Neural cell (in vitro differentiated cells): ENCODE measurements around the gene GAB1. TPM values are rescaled to one million over a fixed set of nuclear protein-coding genes. Genes with fewer than 3 reads are reported as not detected.

Experiments used
- H2AFZ ChIP-seq: fragments of 200-600, 300-800 bp; sonication (generic), shearing (Covaris generic); 2 replicates; pipeline ENCODE4 v1.6.0; 2014; ENCODE audit warnings: low read depth, mild to moderate bottlenecking, antibody characterized with exemption, low read length, moderate library complexity
- H3F3A ChIP-seq: fragments of 200-600 bp; shearing (Covaris generic); 2 replicates; pipeline ENCODE4 v1.6.1; 2016; ENCODE audit warnings: mild to moderate bottlenecking, moderate library complexity, mixed read lengths, antibody characterized with exemption, low read length; ENCODE audit not compliant: insufficient read depth, poor library complexity, severe bottlenecking
- H3K27ac ChIP-seq: fragments of 200-600, 300-800 bp; sonication (generic), shearing (Covaris generic); 2 replicates; pipeline ENCODE4 v1.5.1; 2014; ENCODE audit warnings: mild to moderate bottlenecking, low read length, moderate library complexity
- H3K27me3 ChIP-seq: fragments of 300-800, 200-600 bp; sonication (generic), shearing (Covaris generic); 2 replicates; pipeline ENCODE4 v1.6.0; 2014; ENCODE audit warnings: mild to moderate bottlenecking, low read depth, low read length, moderate library complexity; ENCODE audit not compliant: insufficient read depth
- H3K36me3 ChIP-seq: fragments of 300-800, 200-600 bp; sonication (generic), shearing (Covaris generic); 2 replicates; pipeline ENCODE4 v1.5.1; 2014; ENCODE audit warnings: mild to moderate bottlenecking, antibody characterized with exemption, low read length, moderate library complexity; ENCODE audit not compliant: insufficient read depth
- H3K4me2 ChIP-seq: fragments of 300-800, 200-600 bp; sonication (generic), shearing (Covaris generic); 2 replicates; pipeline ENCODE4 v1.6.0; 2014; ENCODE audit warnings: mild to moderate bottlenecking, low read length
- H3K4me3 ChIP-seq: fragments of 300-800, 200-600 bp; sonication (generic), shearing (Covaris generic); 2 replicates; pipeline ENCODE4 v1.5.1; 2014; ENCODE audit warnings: mild to moderate bottlenecking, low read length, moderate library complexity
- H3K79me2 ChIP-seq: fragments of 200-600 bp; shearing (Covaris generic); replicated peaks from 2 replicates; pipeline ENCODE4 v1.6.0; 2014; ENCODE audit warnings: mild to moderate bottlenecking, low read length, moderate library complexity; ENCODE audit not compliant: insufficient read depth
- H3K9ac ChIP-seq: fragments of 300-800, 200-600 bp; sonication (generic), shearing (Covaris generic); 2 replicates; pipeline ENCODE4 v1.6.1; 2016; ENCODE audit warnings: mild to moderate bottlenecking, low read length, mixed read lengths
- H3K9me2 ChIP-seq: fragments of 200-600 bp; shearing (Covaris generic); 2 replicates; pipeline ENCODE4 v1.6.1; 2016; ENCODE audit warnings: mild to moderate bottlenecking, low read length, mixed read lengths; ENCODE audit not compliant: insufficient read depth
- H3K9me3 ChIP-seq: fragments of 200-600, 300-800 bp; sonication (generic), shearing (Covaris generic); 2 replicates; pipeline ENCODE4 v1.6.1; 2016; ENCODE audit warnings: mild to moderate bottlenecking, mixed run types, low read length, moderate library complexity, mixed read lengths
- H4K20me1 ChIP-seq: fragments of 200-600 bp; shearing (Covaris generic); 2 replicates; pipeline ENCODE4 v1.6.1; 2016; ENCODE audit warnings: mild to moderate bottlenecking, mixed run types; ENCODE audit not compliant: insufficient read depth
- CTCF ChIP-seq: fragments of 450-650 bp; IDR thresholded peaks from 2 replicates; pipeline ENCODE4 v1.5.1; 2014; ENCODE audit warnings: antibody characterized with exemption, mild to moderate bottlenecking, moderate library complexity; ENCODE audit not compliant: poor library complexity, severe bottlenecking
- EP300 ChIP-seq: fragments of 450-650 bp; conservative IDR thresholded peaks from 2 replicates; pipeline ENCODE4 v1.6.1; 2014; ENCODE audit warnings: antibody characterized with exemption, mild to moderate bottlenecking, moderate library complexity; ENCODE audit not compliant: poor library complexity, severe bottlenecking
- EZH2 ChIP-seq: fragments of 200-600, 300-800 bp; shearing (Covaris generic), sonication (generic); IDR thresholded peaks from 2 replicates; pipeline ENCODE4 v1.6.1; 2014; ENCODE audit warnings: antibody characterized with exemption, low read length, borderline replicate concordance, mild to moderate bottlenecking; ENCODE audit not compliant: insufficient read depth, poor library complexity, severe bottlenecking
- MXI1 ChIP-seq: fragments of 450-650 bp; conservative IDR thresholded peaks from 2 replicates; pipeline ENCODE4 v1.6.1; 2014; ENCODE audit warnings: antibody characterized with exemption, mild to moderate bottlenecking; ENCODE audit not compliant: poor library complexity, severe bottlenecking
- POLR2AphosphoS5 ChIP-seq: IDR thresholded peaks from 2 replicates; pipeline ENCODE4 v1.6.1; 2012
- RAD21 ChIP-seq: fragments of 450-650 bp; conservative IDR thresholded peaks from 2 replicates; pipeline ENCODE4 v1.6.1; 2014; ENCODE audit warnings: antibody characterized with exemption, mild to moderate bottlenecking, moderate library complexity
- REST ChIP-seq: IDR thresholded peaks from 2 replicates; pipeline ENCODE4 v1.6.1; 2012; ENCODE audit warnings: borderline replicate concordance
- SMC3 ChIP-seq: fragments of 450-650 bp; conservative IDR thresholded peaks from 2 replicates; pipeline ENCODE4 v1.6.1; 2014; ENCODE audit warnings: antibody characterized with exemption, mild to moderate bottlenecking, moderate library complexity; ENCODE audit not compliant: poor library complexity
- TAF1 ChIP-seq: IDR thresholded peaks from 2 replicates; pipeline ENCODE4 v1.6.1; 2012; ENCODE audit warnings: low read depth
- polyA plus RNA-seq: library from polyadenylated mRNA; depleted of rRNA; stranded (reverse); fragments of >200 nt; gene quantifications from 2 replicates; pipeline ENCODE4 v1.2.3, GENCODE V29; 2014

The GAB1 gene
- polyA plus RNA-seq, 1 donor from 2014 or later = 2.4 TPM

- Histone ChIP-seq H4K20me1 (no peaks in the 10 kb centered on the region), H3K79me2 (no peaks in the 10 kb centered on the region), H2AFZ (no peak overlapping the region), H3K36me3 (no peaks in the 10 kb centered on the region), H3K27ac (no peak overlapping the region), H3F3A (no peaks in the 10 kb centered on the region), H3K9me3 (no peaks in the 10 kb centered on the region), H3K4me3 (no peak overlapping the region), H3K27me3 (no peaks in the 10 kb centered on the region), H3K9me2 (no peaks in the 10 kb centered on the region), H3K9ac (no peak overlapping the region), H3K4me2 (no peak overlapping the region)
- TF ChIP-seq TAF1 (no peak), EP300 (no peak), MXI1 (no peak), CTCF (no peak), SMC3 (no peak)
These were observed 84.9 kb downstream of the GAB1 start for GRCh38 chr4:143421609-143422008.

- Histone ChIP-seq H3F3A (no peaks in the 10 kb centered on the region), H4K20me1 (no peaks in the 10 kb centered on the region), H3K27ac (no peak overlapping the region), H3K4me3 (no peak overlapping the region), H3K4me2 (no peak overlapping the region), H3K79me2 (no peaks in the 10 kb centered on the region), H3K9me2 (no peaks in the 10 kb centered on the region), H3K36me3 (no peaks in the 10 kb centered on the region), H2AFZ (no peak overlapping the region), H3K9ac (no peak overlapping the region), H3K27me3 (no peaks in the 10 kb centered on the region), H3K9me3 (no peaks in the 10 kb centered on the region)
- TF ChIP-seq REST = no peak
- no peak for TF ChIP-seq TAF1
- no peak for TF ChIP-seq EP300
- no peak for TF ChIP-seq MXI1
- no peak for TF ChIP-seq SMC3
- no peak for TF ChIP-seq POLR2AphosphoS5
- TF ChIP-seq CTCF = no peak
- TF ChIP-seq EZH2 = no peak
- TF ChIP-seq RAD21 = no peak
These were observed 87.6 kb downstream of the GAB1 start for GRCh38 chr4:143424276-143424675.
